ENCODE results near the gene RBM19. TPM values are rescaled to one million over a fixed set of nuclear protein-coding genes. Genes with fewer than 3 reads are reported as not detected.

RBM19 gene
- total RNA-seq, 1 experiment from 2014 or later: 61.7 TPM

DNA sequence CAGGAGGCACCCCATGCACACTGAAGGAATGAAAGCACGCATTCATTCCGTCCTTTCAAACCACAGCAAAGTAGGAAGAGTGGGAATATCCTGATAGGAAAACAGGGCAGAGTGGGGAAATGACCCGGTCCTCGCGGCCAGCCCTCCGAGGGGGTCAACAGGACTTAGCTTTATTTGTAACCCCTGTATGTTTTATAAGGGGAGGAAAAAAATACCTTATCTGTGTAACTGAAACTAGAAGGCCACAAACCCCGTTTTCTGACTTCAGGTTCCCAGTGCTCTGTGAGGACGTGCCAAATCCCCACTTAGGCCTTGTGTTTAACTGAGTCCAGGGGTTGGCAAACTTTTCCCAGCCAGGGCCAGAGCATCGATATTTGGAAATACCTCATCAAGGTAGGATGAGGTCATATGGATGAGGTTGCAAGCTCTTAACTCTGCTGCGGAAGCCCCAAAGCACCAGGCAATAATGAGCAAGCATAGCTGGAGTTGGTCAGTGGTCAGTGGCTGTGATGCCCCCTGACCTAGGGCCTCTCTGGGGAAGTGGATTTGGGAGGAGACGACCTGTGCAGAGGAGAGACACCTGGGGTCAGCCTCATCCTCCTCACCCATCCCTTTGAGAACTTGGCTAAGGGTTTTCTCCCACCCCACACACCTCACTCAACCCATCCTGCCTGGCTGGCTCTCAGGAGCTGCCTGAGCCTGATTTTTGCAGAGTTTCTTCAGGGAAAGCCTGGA lies 58.5 kb downstream of the RBM19 start:
- H3K9me2 ChIP-seq (replicated peaks; ENCODE audit: low read length): no peaks in the 10 kb centered on the region
- 0 out of 2 replicates have a peak, but pooled peaks cover 4% of the 10 kb centered on the region for H4K20me1 ChIP-seq (ENCODE audit: low read length)
- H3F3A ChIP-seq (ENCODE audit: low read length, unreplicated experiment): no peaks in the 10 kb centered on the region
- BruUV-seq (replicated peaks): no TSS peak
- TF ChIP-seq, protein P1, sequence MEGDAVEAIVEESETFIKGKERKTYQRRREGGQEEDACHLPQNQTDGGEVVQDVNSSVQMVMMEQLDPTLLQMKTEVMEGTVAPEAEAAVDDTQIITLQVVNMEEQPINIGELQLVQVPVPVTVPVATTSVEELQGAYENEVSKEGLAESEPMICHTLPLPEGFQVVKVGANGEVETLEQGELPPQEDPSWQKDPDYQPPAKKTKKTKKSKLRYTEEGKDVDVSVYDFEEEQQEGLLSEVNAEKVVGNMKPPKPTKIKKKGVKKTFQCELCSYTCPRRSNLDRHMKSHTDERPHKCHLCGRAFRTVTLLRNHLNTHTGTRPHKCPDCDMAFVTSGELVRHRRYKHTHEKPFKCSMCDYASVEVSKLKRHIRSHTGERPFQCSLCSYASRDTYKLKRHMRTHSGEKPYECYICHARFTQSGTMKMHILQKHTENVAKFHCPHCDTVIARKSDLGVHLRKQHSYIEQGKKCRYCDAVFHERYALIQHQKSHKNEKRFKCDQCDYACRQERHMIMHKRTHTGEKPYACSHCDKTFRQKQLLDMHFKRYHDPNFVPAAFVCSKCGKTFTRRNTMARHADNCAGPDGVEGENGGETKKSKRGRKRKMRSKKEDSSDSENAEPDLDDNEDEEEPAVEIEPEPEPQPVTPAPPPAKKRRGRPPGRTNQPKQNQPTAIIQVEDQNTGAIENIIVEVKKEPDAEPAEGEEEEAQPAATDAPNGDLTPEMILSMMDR (conservative IDR thresholded peaks at IDR 0.05; ENCODE audit: low read depth, low read length): no peak
- TF ChIP-seq EZH2 (IDR thresholded peaks at IDR 0.05; ENCODE audit: low read length, unreplicated experiment) (no peak), EZH2phosphoT487 (IDR thresholded peaks at IDR 0.05; ENCODE audit: borderline replicate concordance, low read length) (no peak)
- H3K79me2 ChIP-seq (ENCODE audit: low read length): no peaks in the 10 kb centered on the region
- no peak overlapping the region for H3K9ac ChIP-seq (ENCODE audit: low read length)
- intact Hi-C loops (cut with micrococcal nuclease): no loop called here
- ChIA-PET CTCF (no interaction called here), POLR2A (ENCODE audit: unreplicated experiment) (no interaction called here)
- H3K9me3 ChIP-seq (ENCODE audit: low read length): no peaks in the 10 kb centered on the region
- no peaks in the 10 kb centered on the region for H3K4me1 ChIP-seq (ENCODE audit: insufficient read depth, low read length)
- no peak overlapping the region for H3K27ac ChIP-seq (ENCODE audit: low read length)
- peaks cover 39% of the 10 kb centered on the region; the same call in 1 of the 2 replicates for H3K36me3 ChIP-seq (ENCODE audit: low read depth, low read length)
- H3K4me2 ChIP-seq (ENCODE audit: low read length): no peak overlapping the region
- DNase-seq (no peak), ATAC-seq (no peak)
- H2AFZ ChIP-seq (ENCODE audit: low read length): no peak overlapping the region
- no peak overlapping the region for H3K4me3 ChIP-seq (ENCODE audit: low read length)
- no peaks in the 10 kb centered on the region for H3K27me3 ChIP-seq (ENCODE audit: low read length)

GRCh38 chr12:113906411-113907200 lies 59.5 kb downstream of the RBM19 start:
- Histone ChIP-seq H3K36me3 (ENCODE audit: low read depth, low read length) (peaks cover 39% of the 10 kb centered on the region; the same call in 1 of the 2 replicates), H3K79me2 (ENCODE audit: low read length) (no peaks in the 10 kb centered on the region), H3K9me2 (replicated peaks; ENCODE audit: low read length) (no peaks in the 10 kb centered on the region), H3K4me3 (ENCODE audit: low read length) (no peak overlapping the region), H4K20me1 (ENCODE audit: low read length) (0 out of 2 replicates have a peak, but pooled peaks cover 4% of the 10 kb centered on the region), H3K9me3 (ENCODE audit: low read length) (no peaks in the 10 kb centered on the region), H3F3A (ENCODE audit: low read length, unreplicated experiment) (no peaks in the 10 kb centered on the region), H3K27ac (ENCODE audit: low read length) (no peak overlapping the region), H3K9ac (ENCODE audit: low read length) (no peak overlapping the region), H3K4me1 (ENCODE audit: insufficient read depth, low read length) (no peaks in the 10 kb centered on the region), H3K4me2 (ENCODE audit: low read length) (no peak overlapping the region), H2AFZ (ENCODE audit: low read length) (no peak overlapping the region), H3K27me3 (ENCODE audit: low read length) (no peaks in the 10 kb centered on the region)
- no TSS peak for BruUV-seq (replicated peaks)
- no peak for DNase-seq
- ATAC-seq: no peak
- CTCF ChIA-PET: no interaction called here
- intact Hi-C loops (cut with micrococcal nuclease): no loop called here
- POLR2A ChIA-PET (ENCODE audit: unreplicated experiment): no interaction called here
- TF ChIP-seq, protein P1 (conservative IDR thresholded peaks at IDR 0.05; ENCODE audit: low read depth, low read length): no peak
- no peak for TF ChIP-seq EZH2phosphoT487 (IDR thresholded peaks at IDR 0.05; ENCODE audit: borderline replicate concordance, low read length)
- TF ChIP-seq EZH2 (IDR thresholded peaks at IDR 0.05; ENCODE audit: low read length, unreplicated experiment): no peak

Measured in PC-3 (cell line).